Measurements from ENCODE around the gene DIP2C. TPM values are rescaled to one million over a fixed set of nuclear protein-coding genes. Genes with fewer than 3 reads are reported as not detected.

DIP2C gene
- total and polyA plus RNA-seq, 8 donors = 2.4 to 40.1 (median 21.0) TPM

DNA sequence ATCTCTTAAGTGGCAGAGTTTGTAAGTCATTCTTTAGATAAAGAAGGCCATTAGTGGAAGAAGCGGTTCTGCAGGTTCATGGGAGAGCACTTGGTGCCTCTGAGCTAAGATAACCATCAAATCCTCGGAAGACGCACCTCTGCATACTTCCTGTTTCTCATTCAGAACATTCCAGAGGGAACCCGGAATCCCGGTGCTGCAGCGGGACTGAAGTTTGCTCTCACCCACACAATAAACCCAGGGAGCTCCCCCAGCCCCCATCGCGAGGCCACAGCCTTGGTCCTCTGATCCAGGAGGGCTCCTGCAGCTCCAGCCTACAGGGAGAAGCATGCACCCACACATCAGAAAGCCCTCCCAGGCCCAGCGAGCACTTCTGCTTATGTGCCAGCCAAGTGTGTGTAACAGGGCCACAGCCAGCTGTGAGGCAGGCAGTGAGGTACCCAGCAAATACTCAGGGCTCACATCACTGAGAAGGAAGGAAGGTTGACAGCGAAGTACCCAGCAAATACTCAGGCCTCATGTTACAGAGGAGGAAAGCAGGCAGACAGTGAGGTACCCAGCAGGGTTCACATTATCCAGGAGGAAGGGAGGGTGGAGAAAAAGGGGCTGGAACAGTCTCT lies 142.4 kb downstream of the DIP2C start:
- H3K27ac ChIP-seq = peak overlapping the region in 2 of 5 donors; percentile 13 to 24
- 14 to 33% (median 19%) methylated on average over 10 of the region's 10 CpGs for WGBS, 5 donors
- H3K27me3 ChIP-seq = no peaks in the 10 kb centered on the region
- DNase-seq = peak; percentile 44 to 68
- intact Hi-C loops (cut with DNase I; ENCODE audit: low total_unique reads) = no loop called here
- no peaks in the 10 kb centered on the region for H3K36me3 ChIP-seq
- H3K4me3 ChIP-seq = no peak overlapping the region
- H3K9me3 ChIP-seq = no peaks in the 10 kb centered on the region
- H3K4me1 ChIP-seq = peaks cover 8 to 36% (median 25%) of the 10 kb centered on the region in 4 donors
- TF ChIP-seq, protein P1, sequence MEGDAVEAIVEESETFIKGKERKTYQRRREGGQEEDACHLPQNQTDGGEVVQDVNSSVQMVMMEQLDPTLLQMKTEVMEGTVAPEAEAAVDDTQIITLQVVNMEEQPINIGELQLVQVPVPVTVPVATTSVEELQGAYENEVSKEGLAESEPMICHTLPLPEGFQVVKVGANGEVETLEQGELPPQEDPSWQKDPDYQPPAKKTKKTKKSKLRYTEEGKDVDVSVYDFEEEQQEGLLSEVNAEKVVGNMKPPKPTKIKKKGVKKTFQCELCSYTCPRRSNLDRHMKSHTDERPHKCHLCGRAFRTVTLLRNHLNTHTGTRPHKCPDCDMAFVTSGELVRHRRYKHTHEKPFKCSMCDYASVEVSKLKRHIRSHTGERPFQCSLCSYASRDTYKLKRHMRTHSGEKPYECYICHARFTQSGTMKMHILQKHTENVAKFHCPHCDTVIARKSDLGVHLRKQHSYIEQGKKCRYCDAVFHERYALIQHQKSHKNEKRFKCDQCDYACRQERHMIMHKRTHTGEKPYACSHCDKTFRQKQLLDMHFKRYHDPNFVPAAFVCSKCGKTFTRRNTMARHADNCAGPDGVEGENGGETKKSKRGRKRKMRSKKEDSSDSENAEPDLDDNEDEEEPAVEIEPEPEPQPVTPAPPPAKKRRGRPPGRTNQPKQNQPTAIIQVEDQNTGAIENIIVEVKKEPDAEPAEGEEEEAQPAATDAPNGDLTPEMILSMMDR (IDR thresholded peaks at IDR 0.05) = no peak
- TF ChIP-seq EP300 (IDR thresholded peaks at IDR 0.05) = no peak
- TF ChIP-seq POLR2AphosphoS5 (IDR thresholded peaks at IDR 0.05) = peak in 1 of 3 donors; percentile 10
- no peak for TF ChIP-seq POLR2A (IDR thresholded peaks at IDR 0.05)

DNA sequence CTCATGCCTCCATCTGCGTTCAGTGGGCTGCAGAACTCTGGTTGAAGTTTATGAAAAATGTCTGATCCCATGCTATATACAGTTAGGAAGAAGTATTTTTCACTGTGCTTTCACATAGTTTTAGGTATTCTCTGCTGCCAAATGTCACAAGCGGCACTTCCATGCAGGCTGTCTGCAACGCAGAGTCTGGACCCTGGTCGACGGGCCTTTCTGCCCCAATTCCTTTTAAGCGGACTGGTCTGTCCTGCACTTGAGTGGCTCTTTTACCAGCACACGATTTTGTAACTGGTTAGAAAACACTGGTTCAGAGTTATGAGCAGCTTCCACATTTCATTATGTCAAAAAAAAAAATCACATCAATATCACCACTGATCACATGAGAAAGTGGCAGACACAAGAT lies 143.0 kb downstream of the DIP2C start:
- H3K4me1 ChIP-seq = peaks cover 12 to 39% (median 27%) of the 10 kb centered on the region in 4 donors
- DNase-seq = no peak
- no peaks in the 10 kb centered on the region for H3K27me3 ChIP-seq
- TF ChIP-seq EP300 (IDR thresholded peaks at IDR 0.05) (no peak), POLR2A (IDR thresholded peaks at IDR 0.05) (no peak), POLR2AphosphoS5 (IDR thresholded peaks at IDR 0.05) (no peak)
- TF ChIP-seq, protein P1 (IDR thresholded peaks at IDR 0.05) = no peak
- no peak overlapping the region for H3K27ac ChIP-seq
- intact Hi-C loops (cut with DNase I; ENCODE audit: low total_unique reads) = no loop called here
- H3K4me3 ChIP-seq = no peak overlapping the region
- WGBS, 5 donors = 73 to 77% (median 74%) methylated on average over 7 of the region's 7 CpGs
- H3K36me3 ChIP-seq = no peaks in the 10 kb centered on the region
- H3K9me3 ChIP-seq = no peaks in the 10 kb centered on the region

DNA sequence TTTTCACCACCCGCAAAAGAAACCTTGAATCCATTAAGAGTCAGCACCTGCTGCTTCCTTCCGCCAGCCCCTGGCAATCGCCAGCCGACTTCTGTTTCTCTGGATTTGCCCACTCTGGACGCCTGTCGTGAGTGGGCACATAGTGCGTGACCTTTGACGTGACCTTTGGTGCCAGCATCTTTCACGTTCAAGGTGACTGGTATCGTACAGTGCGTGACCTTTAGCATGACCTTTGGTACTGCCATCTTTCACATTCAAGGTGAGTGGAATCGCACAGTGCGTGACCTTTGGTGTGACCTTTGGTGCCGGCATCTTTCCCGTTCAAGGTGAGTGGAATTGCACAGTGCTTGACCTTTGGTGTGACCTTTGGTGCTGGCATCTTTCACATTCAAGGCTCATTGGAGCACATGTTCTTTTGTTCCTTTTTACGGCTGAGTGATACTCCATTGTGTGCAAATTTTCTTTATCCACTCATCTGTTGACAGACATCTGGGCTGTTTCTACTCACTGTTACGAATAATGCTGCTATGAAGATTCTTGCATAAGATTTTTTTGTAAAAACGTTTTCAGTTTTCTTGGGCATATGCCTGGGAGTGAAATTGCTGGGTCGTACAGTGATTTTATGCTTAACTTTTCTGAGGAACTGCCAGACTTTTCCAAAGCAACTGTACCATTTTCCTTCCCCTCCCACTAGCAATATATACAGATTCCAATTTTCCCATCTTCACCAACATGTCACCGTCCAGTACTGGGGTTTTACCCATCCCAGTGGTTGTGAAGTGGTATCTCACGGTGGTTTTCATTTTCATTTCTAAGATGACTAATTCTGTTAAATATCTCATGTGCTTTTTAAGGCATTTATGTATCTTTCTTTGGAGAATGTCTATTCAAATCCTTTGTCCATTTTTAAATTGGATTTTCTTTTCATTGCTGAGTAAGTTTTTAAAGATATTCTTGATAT lies 145.3 kb downstream of the DIP2C start:
- no peak overlapping the region for H3K27ac ChIP-seq
- no peaks in the 10 kb centered on the region for H3K9me3 ChIP-seq
- H3K27me3 ChIP-seq = no peaks in the 10 kb centered on the region
- no peak overlapping the region for H3K4me3 ChIP-seq
- no peak for TF ChIP-seq POLR2A (IDR thresholded peaks at IDR 0.05)
- TF ChIP-seq, protein P1 (IDR thresholded peaks at IDR 0.05) = no peak
- TF ChIP-seq POLR2AphosphoS5 (IDR thresholded peaks at IDR 0.05) = no peak
- no peak for TF ChIP-seq EP300 (IDR thresholded peaks at IDR 0.05)
- no peaks in the 10 kb centered on the region for H3K36me3 ChIP-seq
- 87 to 91% (median 89%) methylated on average over 21 of the region's 21 CpGs for WGBS, 5 donors
- intact Hi-C loops (cut with DNase I; ENCODE audit: low total_unique reads) = no loop called here
- peaks cover 13 to 46% (median 29%) of the 10 kb centered on the region in 4 donors for H3K4me1 ChIP-seq
- DNase-seq = no peak

DNA sequence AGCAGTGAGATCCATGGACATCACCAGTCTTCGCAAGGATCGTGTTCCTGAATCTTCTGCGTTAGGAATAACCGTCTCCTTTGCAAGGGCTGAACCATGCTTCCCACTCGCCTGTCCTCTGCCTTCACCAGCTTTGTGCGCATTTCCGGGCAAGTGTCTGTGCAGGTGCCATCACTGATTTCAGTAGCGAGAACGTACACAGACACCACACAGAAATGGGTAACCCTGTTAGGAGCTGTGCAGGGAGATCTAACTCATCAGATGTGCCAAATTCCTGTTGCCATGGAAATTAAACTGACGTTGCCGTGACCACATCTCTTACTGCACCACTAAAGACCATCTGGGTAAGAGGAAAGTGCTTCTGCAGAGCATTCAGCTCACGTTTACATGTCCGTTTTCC lies 146.3 kb downstream of the DIP2C start:
- DNase-seq = no peak
- Histone ChIP-seq H3K27ac (no peak overlapping the region), H3K36me3 (no peaks in the 10 kb centered on the region), H3K4me3 (no peak overlapping the region), H3K4me1 (peaks cover 13 to 46% (median 30%) of the 10 kb centered on the region in 4 donors), H3K9me3 (no peaks in the 10 kb centered on the region), H3K27me3 (no peaks in the 10 kb centered on the region)
- WGBS, 5 donors = 92 to 95% (median 94%) methylated on average over 13 of the region's 13 CpGs
- TF ChIP-seq POLR2A (IDR thresholded peaks at IDR 0.05) (no peak), EP300 (IDR thresholded peaks at IDR 0.05) (no peak), POLR2AphosphoS5 (IDR thresholded peaks at IDR 0.05) (no peak)
- TF ChIP-seq, protein P1 (IDR thresholded peaks at IDR 0.05) = no peak
- intact Hi-C loops (cut with DNase I; ENCODE audit: low total_unique reads) = no loop called here

Measured in stomach (tissue), 9 donors.